Body of pancreas (tissue), 4 donors: ENCODE measurements around the gene CRYGN.

ENCODE experiments used
- POLR2A ChIP-seq, 3 donors: fragments of 450-650 bp; IDR thresholded peaks; one replicate each; pipeline ENCODE4 v1.6.1; 2016; ENCODE audit warnings: antibody characterized with exemption in 3 of 3, mild to moderate bottlenecking in 2 of 3
- TF ChIP-seq, protein P1 (sequence below), 7 experiments: fragments of 450-650 bp in 4 of 7; fragments of 200-600 bp in 3 of 7; sonication (generic) in 3 of 7; IDR thresholded peaks; one replicate each; pipeline ENCODE4 v1.5.1; 2016 to 2019; ENCODE audit warnings: antibody characterized with exemption in 7 of 7

DNA sequence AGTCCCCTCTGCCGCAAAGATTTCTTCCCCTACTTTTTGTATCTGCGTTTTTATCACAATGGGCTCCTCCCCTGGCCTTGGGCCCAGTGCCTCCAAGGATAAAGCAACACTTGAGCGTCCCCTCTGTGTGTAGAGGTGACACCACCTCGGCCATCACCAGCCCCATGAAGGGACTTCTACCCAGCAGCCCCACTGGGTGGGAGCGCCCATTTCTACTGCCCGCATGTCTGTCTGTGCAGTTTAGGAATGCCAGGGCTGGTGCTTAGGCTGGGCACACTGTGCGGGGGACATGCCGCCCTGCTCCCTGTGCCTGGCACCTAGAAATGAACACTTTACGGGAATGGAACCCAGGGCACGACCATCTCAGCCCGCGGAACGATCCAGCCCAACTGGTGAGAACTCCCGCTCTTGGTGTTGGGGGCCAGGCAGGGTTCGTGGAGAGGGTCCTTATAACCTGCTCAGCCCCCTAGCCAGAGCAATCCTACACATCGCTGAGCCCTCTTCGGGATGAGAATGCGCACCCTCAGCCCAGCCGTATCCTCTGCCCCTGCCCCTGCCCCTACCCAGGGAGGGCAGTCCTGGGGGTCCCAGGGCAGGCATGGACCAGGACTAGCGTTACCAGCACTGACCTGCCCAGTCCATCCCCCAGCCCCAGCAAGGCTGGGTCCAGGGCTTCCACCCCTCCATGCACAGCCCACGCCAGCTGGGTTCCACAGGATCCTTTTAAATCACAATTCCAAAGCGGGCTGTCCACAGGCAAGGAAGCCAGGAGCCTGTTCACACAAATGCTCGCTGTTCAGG lies 12.8 kb downstream of the CRYGN start:
- TF ChIP-seq, protein P1, sequence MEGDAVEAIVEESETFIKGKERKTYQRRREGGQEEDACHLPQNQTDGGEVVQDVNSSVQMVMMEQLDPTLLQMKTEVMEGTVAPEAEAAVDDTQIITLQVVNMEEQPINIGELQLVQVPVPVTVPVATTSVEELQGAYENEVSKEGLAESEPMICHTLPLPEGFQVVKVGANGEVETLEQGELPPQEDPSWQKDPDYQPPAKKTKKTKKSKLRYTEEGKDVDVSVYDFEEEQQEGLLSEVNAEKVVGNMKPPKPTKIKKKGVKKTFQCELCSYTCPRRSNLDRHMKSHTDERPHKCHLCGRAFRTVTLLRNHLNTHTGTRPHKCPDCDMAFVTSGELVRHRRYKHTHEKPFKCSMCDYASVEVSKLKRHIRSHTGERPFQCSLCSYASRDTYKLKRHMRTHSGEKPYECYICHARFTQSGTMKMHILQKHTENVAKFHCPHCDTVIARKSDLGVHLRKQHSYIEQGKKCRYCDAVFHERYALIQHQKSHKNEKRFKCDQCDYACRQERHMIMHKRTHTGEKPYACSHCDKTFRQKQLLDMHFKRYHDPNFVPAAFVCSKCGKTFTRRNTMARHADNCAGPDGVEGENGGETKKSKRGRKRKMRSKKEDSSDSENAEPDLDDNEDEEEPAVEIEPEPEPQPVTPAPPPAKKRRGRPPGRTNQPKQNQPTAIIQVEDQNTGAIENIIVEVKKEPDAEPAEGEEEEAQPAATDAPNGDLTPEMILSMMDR (IDR thresholded peaks at IDR 0.05), result no peak
- TF ChIP-seq POLR2A (IDR thresholded peaks at IDR 0.05), result no peak
